Activated T-cell treated with anti-CD3 and anti-CD28 coated beads, Interleukin-2, amount 50 U/mL, for 4 hours (primary cell): Measurements from ENCODE around the gene CLCN6. TPM values are rescaled to one million over a fixed set of nuclear protein-coding genes. Genes with fewer than 3 reads are reported as not detected.

ENCODE experiments used
- ATAC-seq, 2 donors: fragments of 200-7000 bp; cut with Tn5 transposase; one replicate each; pipeline ENCODE4 v1.10.0; 2021
- DNase-seq: peaks from one replicate; pipeline ENCODE4 v3.0.0-alpha.2; 2020
- H3K27me3 Mint-ChIP-seq: one replicate; pipeline ENCODE4 v1.8.0; 2021; ENCODE audit warnings: low read depth, mixed read lengths
- H3K36me3 Mint-ChIP-seq: one replicate; pipeline ENCODE4 v1.8.0; 2022; ENCODE audit warnings: mixed read lengths; ENCODE audit not compliant: insufficient read depth
- H3K4me1 Mint-ChIP-seq: one replicate; pipeline ENCODE4 v1.8.0; 2021; ENCODE audit warnings: low read depth, mixed read lengths
- H3K4me3 Mint-ChIP-seq: one replicate; pipeline ENCODE4 v1.8.0; 2021; ENCODE audit warnings: mild to moderate bottlenecking, moderate library complexity, mixed read lengths
- H3K9me3 Mint-ChIP-seq: one replicate; pipeline ENCODE4 v1.8.0; 2021; ENCODE audit warnings: mixed read lengths
- total RNA-seq, 3 donors: library from RNA; stranded (reverse); gene quantifications; one replicate each; pipeline ENCODE4 v1.2.1, GENCODE V29; 2021

The CLCN6 gene, protein sequence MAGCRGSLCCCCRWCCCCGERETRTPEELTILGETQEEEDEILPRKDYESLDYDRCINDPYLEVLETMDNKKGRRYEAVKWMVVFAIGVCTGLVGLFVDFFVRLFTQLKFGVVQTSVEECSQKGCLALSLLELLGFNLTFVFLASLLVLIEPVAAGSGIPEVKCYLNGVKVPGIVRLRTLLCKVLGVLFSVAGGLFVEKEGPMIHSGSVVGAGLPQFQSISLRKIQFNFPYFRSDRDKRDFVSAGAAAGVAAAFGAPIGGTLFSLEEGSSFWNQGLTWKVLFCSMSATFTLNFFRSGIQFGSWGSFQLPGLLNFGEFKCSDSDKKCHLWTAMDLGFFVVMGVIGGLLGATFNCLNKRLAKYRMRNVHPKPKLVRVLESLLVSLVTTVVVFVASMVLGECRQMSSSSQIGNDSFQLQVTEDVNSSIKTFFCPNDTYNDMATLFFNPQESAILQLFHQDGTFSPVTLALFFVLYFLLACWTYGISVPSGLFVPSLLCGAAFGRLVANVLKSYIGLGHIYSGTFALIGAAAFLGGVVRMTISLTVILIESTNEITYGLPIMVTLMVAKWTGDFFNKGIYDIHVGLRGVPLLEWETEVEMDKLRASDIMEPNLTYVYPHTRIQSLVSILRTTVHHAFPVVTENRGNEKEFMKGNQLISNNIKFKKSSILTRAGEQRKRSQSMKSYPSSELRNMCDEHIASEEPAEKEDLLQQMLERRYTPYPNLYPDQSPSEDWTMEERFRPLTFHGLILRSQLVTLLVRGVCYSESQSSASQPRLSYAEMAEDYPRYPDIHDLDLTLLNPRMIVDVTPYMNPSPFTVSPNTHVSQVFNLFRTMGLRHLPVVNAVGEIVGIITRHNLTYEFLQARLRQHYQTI
- 10 to 100 TPM in 2 of 3 donors, 1 to 10 TPM in 1; 8.6 to 13.5 (median 10.7) TPM for total RNA-seq

DNA sequence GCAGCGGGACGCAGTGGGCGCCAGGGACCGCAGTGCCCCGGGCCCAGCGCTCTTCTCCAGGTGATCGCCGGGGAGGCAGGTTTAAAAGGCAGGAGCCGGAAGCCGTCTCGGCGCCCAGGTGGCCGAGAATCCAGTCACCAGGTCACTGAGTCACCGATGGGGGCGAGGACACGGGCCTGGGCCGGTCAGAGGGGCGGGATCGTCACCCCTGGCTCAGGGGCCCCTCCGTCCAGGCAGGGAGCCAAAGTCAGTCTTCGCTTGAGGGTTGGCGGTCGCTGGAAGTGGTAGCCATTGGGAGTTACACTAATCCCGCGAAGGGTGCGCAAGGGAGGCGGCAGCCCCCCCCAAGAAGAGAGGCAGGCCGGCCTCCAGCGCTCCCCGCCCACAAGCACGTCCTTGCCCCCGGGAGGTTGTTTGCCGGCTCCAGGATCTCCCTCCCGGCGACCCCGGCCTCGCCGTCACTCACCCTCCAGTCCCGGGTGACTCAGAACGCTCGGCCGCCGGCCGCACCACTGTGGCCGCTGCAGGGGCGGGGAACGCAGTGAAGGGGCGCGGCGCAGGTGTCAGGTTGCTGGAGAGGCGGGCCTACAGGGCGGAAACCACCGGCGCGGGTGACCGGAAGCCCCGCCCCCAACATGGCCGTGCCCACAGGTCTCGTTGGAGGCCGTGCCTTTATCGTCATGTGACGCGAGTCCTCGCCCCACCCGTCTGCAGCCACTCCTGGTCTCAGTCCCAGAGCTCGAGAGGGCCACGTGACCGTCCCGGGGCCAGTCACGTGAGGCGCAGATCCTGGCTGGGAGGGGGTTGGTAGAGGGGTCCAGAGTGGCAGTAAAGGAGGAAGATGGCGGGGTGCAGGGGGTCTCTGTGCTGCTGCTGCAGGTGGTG lies at the start of gene CLCN6, which contains the start of gene MTHFR:
TSS of gene CLCN6 (plus strand) at position 770 of the 885 bp plus-strand sequence. CDS start at position 842, 72 bp downstream.
TSS of gene MTHFR (minus strand) at position 543 of the 885 bp plus-strand sequence. CDS start 2,848 bp downstream, outside the sequence.
- peak within 1 kb of the TSS; percentile 94 for H3K4me3 Mint-ChIP-seq

GRCh38 chr1:11757047-11757446 lies 48.9 kb upstream of the CLCN6 start:
- Mint-ChIP-seq H3K27me3 (peaks cover 14% of the 10 kb centered on the region), H3K36me3 (no peaks in the 10 kb centered on the region), H3K4me1 (peaks cover 2% of the 10 kb centered on the region), H3K9me3 (no peaks in the 10 kb centered on the region), H3K4me3 (no peak overlapping the region)
- no peak for ATAC-seq
- DNase-seq = no peak

More for the DNA sequence above, at the start of gene CLCN6, which contains the start of gene MTHFR:
- peaks cover 10% of the 10 kb centered on the region for H3K36me3 Mint-ChIP-seq
- H3K4me1 Mint-ChIP-seq = peaks cover 57% of the 10 kb centered on the region
- no peaks in the 10 kb centered on the region for H3K27me3 Mint-ChIP-seq
- peak; percentile 92 to 94 for ATAC-seq
- H3K9me3 Mint-ChIP-seq = no peaks in the 10 kb centered on the region
- peak; percentile 96 for DNase-seq

DNA sequence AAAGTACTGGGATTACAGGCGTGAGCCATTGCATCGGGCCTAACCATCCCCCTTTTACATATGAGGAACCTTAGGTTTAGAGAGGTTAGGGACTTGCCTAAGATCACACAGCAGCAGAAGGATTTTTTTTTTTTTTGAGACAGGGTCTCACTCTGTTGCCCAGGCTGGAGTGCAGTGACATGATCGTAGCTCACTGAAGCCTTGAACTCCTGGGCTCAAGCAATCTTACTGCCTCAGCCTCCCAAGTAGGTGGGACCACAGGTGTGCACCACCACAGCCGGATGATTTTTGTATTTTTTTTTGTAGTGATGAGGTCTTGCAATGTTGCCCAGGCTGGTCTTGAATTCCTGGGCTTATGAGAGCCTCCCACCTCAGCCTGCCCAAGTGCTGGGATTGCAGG lies 46.2 kb upstream of the CLCN6 start:
- Mint-ChIP-seq H3K36me3 (no peaks in the 10 kb centered on the region), H3K4me3 (no peak overlapping the region), H3K27me3 (peaks cover 29% of the 10 kb centered on the region), H3K4me1 (peaks cover 6% of the 10 kb centered on the region), H3K9me3 (no peaks in the 10 kb centered on the region)
- ATAC-seq = no peak
- no peak for DNase-seq

- Mint-ChIP-seq H3K9me3 (no peaks in the 10 kb centered on the region), H3K27me3 (peaks cover 29% of the 10 kb centered on the region), H3K4me1 (peaks cover 6% of the 10 kb centered on the region), H3K36me3 (no peaks in the 10 kb centered on the region), H3K4me3 (no peak overlapping the region)
- DNase-seq (no peak), ATAC-seq (no peak)
Observed at GRCh38 chr1:11761285-11761684, 44.7 kb upstream of the CLCN6 start.

DNA sequence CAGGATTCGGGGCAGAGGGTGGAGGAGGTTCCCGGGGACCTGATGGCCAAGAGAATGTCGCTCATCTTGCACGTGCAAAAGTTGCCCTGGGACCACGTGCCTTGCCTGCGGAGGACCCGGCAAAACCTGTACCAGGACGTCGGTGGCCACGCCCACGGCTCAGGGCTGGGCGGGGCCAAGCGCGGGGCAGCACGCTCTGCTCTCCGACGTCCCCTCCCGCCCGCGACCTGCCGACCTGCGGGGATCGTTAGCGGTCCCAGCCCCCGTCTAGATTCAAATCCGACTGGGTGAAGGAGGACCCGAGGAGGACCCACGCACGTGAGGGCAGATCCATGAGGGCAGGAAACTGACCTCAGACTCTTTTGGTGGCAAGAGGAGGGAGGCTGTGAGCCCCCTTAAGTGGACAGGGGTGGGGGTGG lies 44.0 kb upstream of the CLCN6 start, which contains the start of gene C1orf167:
TSS of gene C1orf167 (plus strand) at position 206 of the 419 bp plus-strand sequence. CDS start 2,208 bp downstream, outside the sequence.
- ATAC-seq = peak; percentile 78 to 85
- Mint-ChIP-seq H3K4me1 (peaks cover 6% of the 10 kb centered on the region), H3K9me3 (no peaks in the 10 kb centered on the region), H3K36me3 (no peaks in the 10 kb centered on the region), H3K4me3 (no peak within 1 kb of the TSS), H3K27me3 (peaks cover 30% of the 10 kb centered on the region)
- no peak for DNase-seq

DNA sequence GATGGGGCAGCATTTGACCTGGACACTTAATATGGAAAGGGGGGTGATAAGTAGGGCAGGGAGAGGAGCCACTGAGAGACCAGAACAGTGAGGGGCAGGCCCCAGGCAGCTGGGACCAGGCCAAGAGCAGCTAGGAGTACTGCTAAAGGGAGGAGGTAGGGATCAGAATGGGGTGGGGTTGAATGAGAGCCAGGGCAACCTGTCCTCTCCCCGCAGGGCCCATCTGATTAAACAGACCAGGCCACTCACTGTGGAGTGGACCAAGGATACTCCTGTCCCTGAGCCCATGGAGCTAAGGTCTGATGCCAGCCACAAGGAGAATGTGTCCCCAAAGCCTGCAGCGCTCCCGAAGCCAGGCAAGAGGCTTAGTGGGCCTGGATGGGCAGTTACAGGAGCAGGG lies 41.9 kb upstream of the CLCN6 start:
- Mint-ChIP-seq H3K4me3 (no peak overlapping the region), H3K4me1 (peaks cover 6% of the 10 kb centered on the region)

DNA sequence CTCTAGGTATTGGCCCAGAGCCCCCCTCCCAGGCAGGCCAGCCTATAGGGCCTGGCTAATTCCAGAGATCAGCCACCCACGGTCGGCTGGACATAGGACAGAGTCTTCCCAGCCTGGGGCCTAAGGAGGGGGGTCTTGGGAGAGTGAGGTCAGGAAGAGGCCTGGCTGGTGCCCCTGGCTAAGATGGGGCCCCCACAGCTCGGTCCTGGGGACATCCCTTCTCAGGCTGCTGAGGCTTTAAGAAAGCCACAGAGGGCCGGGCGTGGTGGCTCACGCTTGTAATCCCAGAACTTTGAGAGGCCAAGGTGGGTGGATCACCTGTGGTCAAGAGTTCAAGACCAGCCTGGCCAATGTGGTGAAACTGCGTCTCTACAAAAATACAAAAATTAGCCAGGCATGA lies 41.5 kb upstream of the CLCN6 start:
- DNase-seq (no peak), ATAC-seq (no peak)
- H3K4me3 Mint-ChIP-seq = no peak overlapping the region
- peaks cover 30% of the 10 kb centered on the region for H3K27me3 Mint-ChIP-seq
- no peaks in the 10 kb centered on the region for H3K36me3 Mint-ChIP-seq
- H3K4me1 Mint-ChIP-seq = peaks cover 6% of the 10 kb centered on the region
- no peaks in the 10 kb centered on the region for H3K9me3 Mint-ChIP-seq

More for the DNA sequence above, 41.9 kb upstream of the CLCN6 start:
- H3K36me3 Mint-ChIP-seq = no peaks in the 10 kb centered on the region
- ATAC-seq (no peak), DNase-seq (no peak)
- H3K27me3 Mint-ChIP-seq = peaks cover 30% of the 10 kb centered on the region
- no peaks in the 10 kb centered on the region for H3K9me3 Mint-ChIP-seq

GRCh38 chr1:11765661-11766428 lies 40.1 kb upstream of the CLCN6 start:
- no peaks in the 10 kb centered on the region for H3K9me3 Mint-ChIP-seq
- H3K27me3 Mint-ChIP-seq = peaks cover 27% of the 10 kb centered on the region
- no peak overlapping the region for H3K4me3 Mint-ChIP-seq
- H3K4me1 Mint-ChIP-seq = peaks cover 6% of the 10 kb centered on the region
- DNase-seq (no peak), ATAC-seq (no peak)
- H3K36me3 Mint-ChIP-seq = no peaks in the 10 kb centered on the region

GRCh38 chr1:11766429-11766776 lies 39.6 kb upstream of the CLCN6 start:
- Mint-ChIP-seq H3K4me3 (no peak overlapping the region), H3K9me3 (no peaks in the 10 kb centered on the region), H3K36me3 (no peaks in the 10 kb centered on the region), H3K27me3 (peaks cover 22% of the 10 kb centered on the region), H3K4me1 (peaks cover 4% of the 10 kb centered on the region)
- DNase-seq (no peak), ATAC-seq (no peak)

DNA sequence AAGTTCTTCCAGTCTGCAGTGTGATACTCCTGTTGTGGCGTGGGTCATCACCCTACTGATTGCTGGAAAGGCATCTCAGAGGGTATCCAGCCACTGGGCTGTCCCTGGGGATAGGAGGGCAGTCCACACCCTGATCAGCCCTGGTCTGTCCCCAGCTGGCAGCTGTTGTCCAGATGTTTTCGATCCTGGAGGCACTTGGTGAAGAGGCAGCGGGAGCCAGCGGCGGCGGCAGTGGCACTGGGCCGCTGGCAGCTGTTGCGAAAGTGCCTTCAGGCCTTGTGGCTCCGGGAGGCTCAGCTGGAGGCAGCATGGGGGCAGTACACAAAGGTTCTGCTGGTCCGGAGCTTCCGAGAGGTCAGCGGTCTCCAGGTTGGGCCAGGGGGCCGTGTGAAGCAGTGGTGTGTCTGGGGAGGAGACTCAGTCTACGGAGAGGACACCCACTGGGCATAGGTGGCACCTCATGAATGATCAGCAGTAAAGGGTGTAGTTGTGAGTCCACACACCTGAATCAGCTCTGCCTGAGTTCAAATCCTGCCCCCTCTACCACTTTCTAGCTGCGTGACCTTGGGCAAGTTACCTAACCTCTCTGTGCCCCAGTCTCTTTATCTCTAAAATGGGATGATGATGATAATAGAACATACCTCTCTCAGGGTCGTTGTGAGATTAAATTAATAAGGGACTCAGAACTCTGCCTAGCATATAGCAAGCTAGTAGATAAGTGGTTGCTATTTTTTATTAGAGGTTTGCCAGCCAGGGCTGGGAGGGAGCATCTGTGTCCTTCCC lies 37.9 kb upstream of the CLCN6 start:
- Mint-ChIP-seq H3K4me1 (no peaks in the 10 kb centered on the region), H3K36me3 (no peaks in the 10 kb centered on the region)

GRCh38 chr1:11768821-11769220 lies 37.2 kb upstream of the CLCN6 start:
- Mint-ChIP-seq H3K27me3 (peaks cover 5% of the 10 kb centered on the region), H3K36me3 (no peaks in the 10 kb centered on the region), H3K9me3 (no peaks in the 10 kb centered on the region), H3K4me1 (no peaks in the 10 kb centered on the region), H3K4me3 (no peak overlapping the region)
- ATAC-seq (no peak), DNase-seq (no peak)

More for the DNA sequence above, 37.9 kb upstream of the CLCN6 start:
- no peaks in the 10 kb centered on the region for H3K9me3 Mint-ChIP-seq
- ATAC-seq (no peak), DNase-seq (no peak)
- H3K4me3 Mint-ChIP-seq = no peak overlapping the region
- H3K27me3 Mint-ChIP-seq = peaks cover 9% of the 10 kb centered on the region

DNA sequence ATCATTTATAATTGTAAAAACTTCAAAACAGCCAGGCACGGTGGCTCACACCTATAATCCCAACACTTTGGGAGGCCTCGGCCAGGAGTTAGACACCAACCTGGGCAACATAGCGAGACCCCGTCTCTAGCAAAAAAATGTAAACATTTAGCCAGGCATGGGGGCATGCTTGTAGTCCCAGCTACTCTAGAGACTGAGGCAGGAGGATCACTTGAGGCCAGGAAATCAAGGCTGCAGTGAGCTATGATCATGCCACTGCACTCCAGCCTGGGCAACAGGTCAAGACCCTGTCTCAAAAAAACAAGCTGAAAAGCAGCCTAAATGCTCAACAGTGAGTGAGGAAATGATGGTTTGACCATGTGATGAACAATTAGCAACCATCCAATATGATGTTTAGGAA lies 36.7 kb upstream of the CLCN6 start:
- no peak for DNase-seq
- no peak for ATAC-seq
- Mint-ChIP-seq H3K27me3 (peaks cover 3% of the 10 kb centered on the region), H3K4me3 (no peak overlapping the region), H3K4me1 (no peaks in the 10 kb centered on the region), H3K36me3 (no peaks in the 10 kb centered on the region), H3K9me3 (no peaks in the 10 kb centered on the region)
